Osteoblast (primary cell): ENCODE results near the gene KLKB1. TPM values are rescaled to one million over a fixed set of nuclear protein-coding genes. Genes with fewer than 3 reads are reported as not detected.

Experiments
- DNase-seq: peaks from one replicate; pipeline ENCODE4 v3.0.0; 2011; ENCODE audit warnings: low spot score, mixed read lengths; ENCODE audit not compliant: insufficient read length; ENCODE audit errors: missing footprints
- H2AFZ ChIP-seq: 2 replicates; pipeline ENCODE4 v1.6.0; 2011; ENCODE audit warnings: mild to moderate bottlenecking, low read length
- H3K27ac ChIP-seq: 2 replicates; pipeline ENCODE4 v1.5.1; 2011; ENCODE audit warnings: mild to moderate bottlenecking, low read depth, low read length, moderate library complexity
- H3K27me3 ChIP-seq: 2 replicates; pipeline ENCODE4 v1.6.0; 2012; ENCODE audit warnings: mild to moderate bottlenecking, control low read depth, inconsistent platforms, low read length, moderate library complexity; ENCODE audit not compliant: insufficient read depth
- H3K36me3 ChIP-seq: 2 replicates; pipeline ENCODE4 v1.5.1; 2011; ENCODE audit warnings: mild to moderate bottlenecking, low read length, control low read depth, moderate library complexity; ENCODE audit not compliant: insufficient read depth
- H3K4me1 ChIP-seq: 2 replicates; pipeline ENCODE4 v1.5.1; 2011; ENCODE audit warnings: mild to moderate bottlenecking, low read length, control low read depth, moderate library complexity; ENCODE audit not compliant: insufficient read depth
- H3K4me2 ChIP-seq: 2 replicates; pipeline ENCODE4 v1.6.0; 2011; ENCODE audit warnings: mild to moderate bottlenecking, low read length; ENCODE audit not compliant: insufficient read depth
- H3K4me3 ChIP-seq: fragments of 200-600 bp; sonication (generic); 3 replicates; pipeline ENCODE4 v1.5.1; 2012; ENCODE audit warnings: mild to moderate bottlenecking, low read length, inconsistent platforms; ENCODE audit not compliant: insufficient read depth
- H3K79me2 ChIP-seq: 2 replicates; pipeline ENCODE4 v1.6.0; 2012; ENCODE audit warnings: mild to moderate bottlenecking, low read length, control low read depth, inconsistent platforms; ENCODE audit not compliant: insufficient read depth
- H3K9me3 ChIP-seq: 2 replicates; pipeline ENCODE4 v1.5.1; 2011; ENCODE audit warnings: low read depth, low read length, control low read depth
- H4K20me1 ChIP-seq: 2 replicates; pipeline ENCODE4 v1.6.0; 2012; ENCODE audit warnings: mild to moderate bottlenecking, low read length, control low read depth; ENCODE audit not compliant: insufficient read depth
- total RNA-seq: library from RNA; depleted of rRNA; stranded (reverse); fragments of >200 nt; gene quantifications from 2 replicates; pipeline ENCODE4 v1.2.3, GENCODE V29; 2012
- TF ChIP-seq, protein P1 (sequence below): IDR thresholded peaks from 2 replicates; pipeline ENCODE4 v1.5.1; 2011; ENCODE audit warnings: mild to moderate bottlenecking, low read depth, low read length, moderate library complexity; ENCODE audit errors: extremely low read depth

KLKB1 gene
- total RNA-seq, 1 donor = not detected

DNA sequence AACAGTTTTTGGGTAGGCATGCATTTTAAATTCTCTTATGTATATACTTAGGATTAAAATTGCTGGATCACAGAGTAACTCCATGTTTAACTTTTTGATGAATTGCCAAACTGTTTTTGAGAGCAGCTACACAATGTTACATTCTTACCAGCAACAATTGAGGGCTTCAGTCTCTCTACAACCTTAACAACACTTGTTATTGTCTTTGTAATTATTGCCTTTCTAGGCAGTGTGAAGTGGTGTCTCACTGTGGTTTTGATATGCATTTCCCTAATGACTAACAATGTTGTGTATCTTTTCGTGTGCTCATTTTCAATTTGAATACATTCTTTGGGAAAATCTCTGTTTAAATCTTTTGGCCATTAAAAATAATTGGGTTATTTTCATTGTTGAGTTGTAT lies 21.3 kb downstream of the KLKB1 start:
- TF ChIP-seq, protein P1, sequence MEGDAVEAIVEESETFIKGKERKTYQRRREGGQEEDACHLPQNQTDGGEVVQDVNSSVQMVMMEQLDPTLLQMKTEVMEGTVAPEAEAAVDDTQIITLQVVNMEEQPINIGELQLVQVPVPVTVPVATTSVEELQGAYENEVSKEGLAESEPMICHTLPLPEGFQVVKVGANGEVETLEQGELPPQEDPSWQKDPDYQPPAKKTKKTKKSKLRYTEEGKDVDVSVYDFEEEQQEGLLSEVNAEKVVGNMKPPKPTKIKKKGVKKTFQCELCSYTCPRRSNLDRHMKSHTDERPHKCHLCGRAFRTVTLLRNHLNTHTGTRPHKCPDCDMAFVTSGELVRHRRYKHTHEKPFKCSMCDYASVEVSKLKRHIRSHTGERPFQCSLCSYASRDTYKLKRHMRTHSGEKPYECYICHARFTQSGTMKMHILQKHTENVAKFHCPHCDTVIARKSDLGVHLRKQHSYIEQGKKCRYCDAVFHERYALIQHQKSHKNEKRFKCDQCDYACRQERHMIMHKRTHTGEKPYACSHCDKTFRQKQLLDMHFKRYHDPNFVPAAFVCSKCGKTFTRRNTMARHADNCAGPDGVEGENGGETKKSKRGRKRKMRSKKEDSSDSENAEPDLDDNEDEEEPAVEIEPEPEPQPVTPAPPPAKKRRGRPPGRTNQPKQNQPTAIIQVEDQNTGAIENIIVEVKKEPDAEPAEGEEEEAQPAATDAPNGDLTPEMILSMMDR = no peak
- Histone ChIP-seq H3K27me3 (no peaks in the 10 kb centered on the region), H3K79me2 (no peaks in the 10 kb centered on the region), H3K4me3 (no peak overlapping the region), H3K36me3 (no peaks in the 10 kb centered on the region), H3K9me3 (no peaks in the 10 kb centered on the region), H2AFZ (no peak overlapping the region), H3K27ac (no peak overlapping the region), H3K4me1 (no peaks in the 10 kb centered on the region), H3K4me2 (no peak overlapping the region), H4K20me1 (no peaks in the 10 kb centered on the region)
- no peak for DNase-seq

DNA sequence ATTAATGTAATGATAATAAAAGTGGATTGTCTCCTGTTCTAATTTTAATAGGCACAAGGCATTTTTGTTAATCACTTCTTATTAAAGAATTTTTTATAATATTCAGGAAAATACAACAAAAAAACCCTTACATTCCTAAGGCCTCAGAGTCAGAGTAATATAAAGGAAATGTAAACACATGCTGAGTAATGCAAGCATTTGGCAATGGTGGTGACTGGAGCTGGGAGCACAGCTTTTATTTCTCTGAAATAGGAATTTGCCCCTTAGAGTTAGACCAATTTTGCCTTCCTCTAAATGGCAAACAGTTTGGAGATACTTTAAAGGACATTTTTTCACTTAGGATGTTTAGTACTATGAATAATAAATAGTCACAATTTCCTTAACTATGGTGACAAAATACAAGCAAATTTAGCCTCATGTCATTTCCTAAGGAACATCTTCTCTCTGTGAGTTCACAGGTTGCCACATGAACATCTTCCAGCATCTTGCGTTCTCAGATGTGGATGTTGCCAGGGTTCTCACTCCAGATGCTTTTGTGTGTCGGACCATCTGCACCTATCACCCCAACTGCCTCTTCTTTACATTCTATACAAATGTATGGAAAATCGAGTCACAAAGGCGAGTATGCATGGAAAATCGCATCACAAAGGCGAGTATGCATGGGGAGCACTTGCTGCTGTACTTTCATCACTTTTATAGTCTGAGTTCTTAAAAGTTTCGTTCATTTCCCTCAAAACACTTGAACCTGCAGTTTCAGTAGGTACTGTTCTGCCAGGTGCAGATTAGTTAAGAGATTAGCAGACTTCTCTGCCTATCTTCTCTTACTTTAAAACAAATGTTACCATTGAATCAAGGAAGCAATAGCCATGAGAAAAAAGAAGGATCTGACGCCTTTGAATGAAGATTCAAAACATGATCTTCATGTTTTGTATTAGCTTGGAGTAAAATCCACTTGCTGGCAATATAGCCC lies 22.8 kb downstream of the KLKB1 start:
- Histone ChIP-seq H2AFZ (no peak overlapping the region), H3K36me3 (no peaks in the 10 kb centered on the region), H3K9me3 (no peaks in the 10 kb centered on the region), H3K4me1 (no peaks in the 10 kb centered on the region), H3K79me2 (no peaks in the 10 kb centered on the region), H4K20me1 (no peaks in the 10 kb centered on the region), H3K27ac (no peak overlapping the region), H3K27me3 (no peaks in the 10 kb centered on the region), H3K4me3 (no peak overlapping the region), H3K4me2 (no peak overlapping the region)
- no peak for DNase-seq
- TF ChIP-seq, protein P1 = no peak

DNA sequence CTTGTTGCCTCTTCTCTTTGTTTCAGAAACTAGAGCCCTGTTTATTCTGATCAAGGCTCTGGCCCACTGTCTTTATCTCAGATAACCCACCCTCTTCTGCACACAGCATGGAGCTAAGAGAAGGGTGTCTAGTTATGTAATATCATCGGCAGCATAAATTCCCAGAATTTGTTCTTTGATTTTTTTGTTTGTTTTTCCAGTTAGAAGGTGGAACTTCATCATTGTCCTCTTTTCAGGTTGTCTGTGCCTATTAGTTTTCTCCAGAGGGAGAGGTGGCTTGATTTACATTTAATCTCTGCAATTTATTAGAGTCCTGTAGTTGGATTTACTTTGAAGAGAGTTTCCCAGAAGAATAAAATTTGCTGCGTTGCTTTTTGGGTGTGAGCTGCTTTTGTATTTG lies 23.5 kb downstream of the KLKB1 start:
- Histone ChIP-seq H3K27me3 (no peaks in the 10 kb centered on the region), H3K9me3 (no peaks in the 10 kb centered on the region), H2AFZ (no peak overlapping the region), H3K36me3 (no peaks in the 10 kb centered on the region), H3K4me2 (no peak overlapping the region), H3K27ac (no peak overlapping the region), H4K20me1 (no peaks in the 10 kb centered on the region), H3K79me2 (no peaks in the 10 kb centered on the region), H3K4me1 (no peaks in the 10 kb centered on the region), H3K4me3 (no peak overlapping the region)
- DNase-seq = no peak
- TF ChIP-seq, protein P1 = no peak

DNA sequence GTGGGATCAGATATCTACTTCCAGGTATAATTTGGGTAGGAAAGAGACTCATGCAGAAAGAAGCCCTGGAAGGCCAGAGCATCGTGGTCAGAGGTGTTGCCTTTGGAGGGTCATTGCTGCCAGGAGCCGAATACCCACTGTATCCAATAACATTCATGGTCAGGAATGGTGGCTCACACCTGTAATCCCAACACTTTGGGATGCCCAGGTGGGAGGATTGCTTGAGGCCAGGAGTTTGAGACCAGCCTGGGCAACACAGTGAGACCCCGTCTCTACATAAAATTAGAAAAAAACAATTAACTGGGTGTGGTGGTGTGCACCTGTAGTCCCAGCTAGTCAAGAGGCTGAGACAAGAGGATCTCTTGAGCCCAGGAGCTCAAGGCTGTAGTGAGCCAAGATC lies 27.8 kb downstream of the KLKB1 start:
- H3K27me3 ChIP-seq = no peaks in the 10 kb centered on the region
- H3K4me1 ChIP-seq = no peaks in the 10 kb centered on the region
- H3K4me3 ChIP-seq = no peak overlapping the region
- DNase-seq = no peak
- no peak overlapping the region for H3K4me2 ChIP-seq
- TF ChIP-seq, protein P1 = no peak
- no peaks in the 10 kb centered on the region for H3K79me2 ChIP-seq
- no peaks in the 10 kb centered on the region for H4K20me1 ChIP-seq
- no peaks in the 10 kb centered on the region for H3K9me3 ChIP-seq
- H2AFZ ChIP-seq = no peak overlapping the region
- no peak overlapping the region for H3K27ac ChIP-seq
- H3K36me3 ChIP-seq = no peaks in the 10 kb centered on the region
